HEK293 (cell line): ENCODE measurements around the gene PSMD8.

ENCODE experiments used
- PRDM4 ChIP-seq: fragments of 450-650 bp; formaldehyde crosslinking; IDR thresholded peaks from 2 replicates; pipeline ENCODE4 v1.5.1; 2017; ENCODE audit warnings: missing biosample characterization, missing genetic modification characterization
- REPIN1 ChIP-seq: fragments of 450-650 bp; formaldehyde crosslinking; IDR thresholded peaks from 2 replicates; pipeline ENCODE4 v1.5.1; 2017; ENCODE audit warnings: missing biosample characterization, missing genetic modification characterization, low read depth
- SETDB1 ChIP-seq: IDR thresholded peaks from one replicate; pipeline ENCODE4 v1.6.1; 2017; ENCODE audit warnings: mild to moderate bottlenecking, low read length, moderate library complexity, mixed read lengths; ENCODE audit not compliant: insufficient read length
- SP2 ChIP-seq: fragments of 450-650 bp; formaldehyde crosslinking; IDR thresholded peaks from 2 replicates; pipeline ENCODE4 v1.5.1; 2016; ENCODE audit warnings: missing biosample characterization, missing genetic modification characterization
- ZIC2 ChIP-seq: fragments of 450-650 bp; formaldehyde crosslinking; IDR thresholded peaks from 2 replicates; pipeline ENCODE4 v1.5.1; 2016; ENCODE audit warnings: missing biosample characterization, missing genetic modification characterization
- ZNF114 ChIP-seq: fragments of 450-650 bp; formaldehyde crosslinking; IDR thresholded peaks from 2 replicates; pipeline ENCODE4 v1.5.0; 2017; ENCODE audit warnings: missing biosample characterization, missing genetic modification characterization
- ZNF239 ChIP-seq: fragments of 450-650 bp; formaldehyde crosslinking; IDR thresholded peaks from 2 replicates; pipeline ENCODE4 v1.5.1; 2016; ENCODE audit warnings: missing biosample characterization, missing genetic modification characterization
- ZNF37A ChIP-seq: fragments of 450-650 bp; IDR thresholded peaks from 2 replicates; pipeline ENCODE4 v1.5.1; 2018; ENCODE audit warnings: missing biosample characterization, missing genetic modification characterization
- ZSCAN18 ChIP-seq: fragments of 450-650 bp; formaldehyde crosslinking; IDR thresholded peaks from 2 replicates; pipeline ENCODE4 v1.5.1; 2016; ENCODE audit warnings: missing biosample characterization, missing genetic modification characterization
- TF ChIP-seq, protein P1 (sequence below): fragments of 450-650 bp; formaldehyde crosslinking; IDR thresholded peaks from 2 replicates; pipeline ENCODE4 v1.5.1; 2016; ENCODE audit warnings: missing biosample characterization, missing genetic modification characterization
- TF ChIP-seq, protein P2 (sequence below): fragments of 450-650 bp; formaldehyde crosslinking; IDR thresholded peaks from 2 replicates; pipeline ENCODE4 v1.5.1; 2016; ENCODE audit warnings: missing biosample characterization, missing genetic modification characterization
- TF ChIP-seq, protein P3 (sequence below): IDR thresholded peaks from 2 replicates; pipeline ENCODE4 v1.6.1; 2011; ENCODE audit warnings: mild to moderate bottlenecking, low read depth, low read length, borderline replicate concordance
- TF ChIP-seq, protein P4 (sequence below): fragments of 450-650 bp; formaldehyde crosslinking; IDR thresholded peaks from 2 replicates; pipeline ENCODE4 v1.5.1; 2016; ENCODE audit warnings: missing biosample characterization, missing genetic modification characterization

DNA sequence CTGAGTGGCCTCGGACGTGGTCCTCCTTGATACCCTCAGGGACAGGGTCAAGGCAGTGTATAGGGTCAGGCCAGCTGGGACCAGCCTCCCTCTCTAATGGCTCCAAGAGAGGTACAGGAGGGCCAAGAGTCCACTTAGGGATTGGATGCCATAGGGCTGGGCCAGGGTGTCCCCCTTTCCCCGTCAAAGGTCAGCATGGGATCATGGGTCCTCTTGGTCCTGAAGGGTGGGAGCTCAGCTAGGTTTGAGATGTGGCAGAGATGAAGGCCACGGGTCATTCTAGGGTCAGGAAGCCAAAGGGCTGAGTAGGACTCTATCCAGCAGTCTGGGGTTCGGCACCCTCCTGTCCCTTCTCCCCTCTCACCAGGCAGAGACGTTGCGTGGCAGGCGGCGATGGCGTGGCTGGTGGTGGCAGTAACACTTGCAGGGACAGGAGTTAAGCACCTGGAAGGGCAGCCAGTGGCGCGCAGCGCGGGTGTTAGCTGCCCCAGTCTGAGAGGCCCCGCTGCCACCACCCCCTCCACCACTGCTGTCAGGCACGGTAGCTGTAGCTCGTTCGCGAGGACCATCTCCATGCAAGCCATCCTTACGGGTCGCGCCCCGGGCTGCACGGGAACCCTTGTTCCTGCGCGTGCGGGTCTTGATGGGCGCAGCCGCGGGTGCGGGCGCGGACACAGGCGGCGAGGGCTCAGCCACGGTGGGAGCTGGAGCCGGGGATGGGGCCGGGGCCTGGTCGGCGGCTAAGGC, 10.9 kb downstream of the PSMD8 start:
- TF ChIP-seq SP2 (tag by site-specific recombination), result no peak
- no peak for TF ChIP-seq PRDM4 (tag by site-specific recombination)
- TF ChIP-seq, protein P1, sequence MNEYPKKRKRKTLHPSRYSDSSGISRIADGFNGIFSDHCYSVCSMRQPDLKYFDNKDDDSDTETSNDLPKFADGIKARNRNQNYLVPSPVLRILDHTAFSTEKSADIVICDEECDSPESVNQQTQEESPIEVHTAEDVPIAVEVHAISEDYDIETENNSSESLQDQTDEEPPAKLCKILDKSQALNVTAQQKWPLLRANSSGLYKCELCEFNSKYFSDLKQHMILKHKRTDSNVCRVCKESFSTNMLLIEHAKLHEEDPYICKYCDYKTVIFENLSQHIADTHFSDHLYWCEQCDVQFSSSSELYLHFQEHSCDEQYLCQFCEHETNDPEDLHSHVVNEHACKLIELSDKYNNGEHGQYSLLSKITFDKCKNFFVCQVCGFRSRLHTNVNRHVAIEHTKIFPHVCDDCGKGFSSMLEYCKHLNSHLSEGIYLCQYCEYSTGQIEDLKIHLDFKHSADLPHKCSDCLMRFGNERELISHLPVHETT (tag by site-specific recombination), result no peak
- TF ChIP-seq, protein P2, sequence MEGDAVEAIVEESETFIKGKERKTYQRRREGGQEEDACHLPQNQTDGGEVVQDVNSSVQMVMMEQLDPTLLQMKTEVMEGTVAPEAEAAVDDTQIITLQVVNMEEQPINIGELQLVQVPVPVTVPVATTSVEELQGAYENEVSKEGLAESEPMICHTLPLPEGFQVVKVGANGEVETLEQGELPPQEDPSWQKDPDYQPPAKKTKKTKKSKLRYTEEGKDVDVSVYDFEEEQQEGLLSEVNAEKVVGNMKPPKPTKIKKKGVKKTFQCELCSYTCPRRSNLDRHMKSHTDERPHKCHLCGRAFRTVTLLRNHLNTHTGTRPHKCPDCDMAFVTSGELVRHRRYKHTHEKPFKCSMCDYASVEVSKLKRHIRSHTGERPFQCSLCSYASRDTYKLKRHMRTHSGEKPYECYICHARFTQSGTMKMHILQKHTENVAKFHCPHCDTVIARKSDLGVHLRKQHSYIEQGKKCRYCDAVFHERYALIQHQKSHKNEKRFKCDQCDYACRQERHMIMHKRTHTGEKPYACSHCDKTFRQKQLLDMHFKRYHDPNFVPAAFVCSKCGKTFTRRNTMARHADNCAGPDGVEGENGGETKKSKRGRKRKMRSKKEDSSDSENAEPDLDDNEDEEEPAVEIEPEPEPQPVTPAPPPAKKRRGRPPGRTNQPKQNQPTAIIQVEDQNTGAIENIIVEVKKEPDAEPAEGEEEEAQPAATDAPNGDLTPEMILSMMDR, result no peak
- TF ChIP-seq ZNF37A (tag by site-specific recombination), result no peak
- TF ChIP-seq SETDB1, result no peak
- no peak for TF ChIP-seq ZNF239
- no peak for TF ChIP-seq ZNF114 (tag by site-specific recombination)
- TF ChIP-seq, protein P3, sequence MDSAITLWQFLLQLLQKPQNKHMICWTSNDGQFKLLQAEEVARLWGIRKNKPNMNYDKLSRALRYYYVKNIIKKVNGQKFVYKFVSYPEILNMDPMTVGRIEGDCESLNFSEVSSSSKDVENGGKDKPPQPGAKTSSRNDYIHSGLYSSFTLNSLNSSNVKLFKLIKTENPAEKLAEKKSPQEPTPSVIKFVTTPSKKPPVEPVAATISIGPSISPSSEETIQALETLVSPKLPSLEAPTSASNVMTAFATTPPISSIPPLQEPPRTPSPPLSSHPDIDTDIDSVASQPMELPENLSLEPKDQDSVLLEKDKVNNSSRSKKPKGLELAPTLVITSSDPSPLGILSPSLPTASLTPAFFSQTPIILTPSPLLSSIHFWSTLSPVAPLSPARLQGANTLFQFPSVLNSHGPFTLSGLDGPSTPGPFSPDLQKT, result no peak
- no peak for TF ChIP-seq REPIN1 (tag by site-specific recombination)
- no peak for TF ChIP-seq ZSCAN18
- TF ChIP-seq ZIC2, result no peak
- TF ChIP-seq, protein P4, sequence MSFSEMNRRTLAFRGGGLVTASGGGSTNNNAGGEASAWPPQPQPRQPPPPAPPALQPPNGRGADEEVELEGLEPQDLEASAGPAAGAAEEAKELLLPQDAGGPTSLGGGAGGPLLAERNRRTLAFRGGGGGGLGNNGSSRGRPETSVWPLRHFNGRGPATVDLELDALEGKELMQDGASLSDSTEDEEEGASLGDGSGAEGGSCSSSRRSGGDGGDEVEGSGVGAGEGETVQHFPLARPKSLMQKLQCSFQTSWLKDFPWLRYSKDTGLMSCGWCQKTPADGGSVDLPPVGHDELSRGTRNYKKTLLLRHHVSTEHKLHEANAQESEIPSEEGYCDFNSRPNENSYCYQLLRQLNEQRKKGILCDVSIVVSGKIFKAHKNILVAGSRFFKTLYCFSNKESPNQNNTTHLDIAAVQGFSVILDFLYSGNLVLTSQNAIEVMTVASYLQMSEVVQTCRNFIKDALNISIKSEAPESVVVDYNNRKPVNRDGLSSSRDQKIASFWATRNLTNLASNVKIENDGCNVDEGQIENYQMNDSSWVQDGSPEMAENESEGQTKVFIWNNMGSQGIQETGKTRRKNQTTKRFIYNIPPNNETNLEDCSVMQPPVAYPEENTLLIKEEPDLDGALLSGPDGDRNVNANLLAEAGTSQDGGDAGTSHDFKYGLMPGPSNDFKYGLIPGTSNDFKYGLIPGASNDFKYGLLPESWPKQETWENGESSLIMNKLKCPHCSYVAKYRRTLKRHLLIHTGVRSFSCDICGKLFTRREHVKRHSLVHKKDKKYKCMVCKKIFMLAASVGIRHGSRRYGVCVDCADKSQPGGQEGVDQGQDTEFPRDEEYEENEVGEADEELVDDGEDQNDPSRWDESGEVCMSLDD (tag by site-specific recombination), result no peak
